Measurements from ENCODE around the gene IFT74. TPM values are rescaled to one million over a fixed set of nuclear protein-coding genes. Genes with fewer than 3 reads are reported as not detected.
A peak's percentile ranks its signal among the peaks of the same experiment; 100 is the strongest.

IFT74 gene
- total and polyA plus RNA-seq, 2 of the 13 experiments (the other 11 are each of a cell fraction or from before 2014, with no cell fraction given) = 4.2 to 12.3 TPM

DNA sequence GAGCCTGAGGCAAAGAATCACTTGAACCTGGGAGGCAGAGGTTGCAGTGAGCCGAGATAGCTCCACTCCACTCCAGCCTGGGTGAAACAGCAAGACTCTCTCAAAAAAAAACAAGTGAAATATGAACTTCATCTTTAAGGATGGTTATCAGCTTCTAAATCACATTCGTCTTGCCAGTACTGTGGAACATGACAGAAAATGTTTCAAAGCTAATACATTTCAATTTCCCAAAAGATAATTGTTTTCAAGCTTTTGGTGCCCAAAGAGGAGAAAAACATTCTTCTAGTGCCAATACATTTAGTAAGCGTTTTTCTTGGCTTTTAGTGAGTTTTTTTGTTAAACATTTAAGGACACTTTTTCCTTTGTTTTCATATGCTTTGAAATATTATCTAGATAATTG lies 4.4 kb upstream of the IFT74 start (continued):
- TF ChIP-seq SALL2 (CRISPR knock-in tag; IDR thresholded peaks at IDR 0.05) (no peak), AKAP8 (CRISPR knock-in tag; IDR thresholded peaks at IDR 0.05) (no peak), ZNF234 (CRISPR knock-in tag; conservative IDR thresholded peaks at IDR 0.05) (no peak), PRDM10 (CRISPR knock-in tag; IDR thresholded peaks at IDR 0.05; ENCODE audit: low read depth) (no peak), KLF9 (CRISPR knock-in tag; IDR thresholded peaks at IDR 0.05; ENCODE audit: low read depth) (no peak)

- intact Hi-C loops (cut with micrococcal nuclease; ENCODE audit: unreplicated experiment) = no loop called here
- Histone ChIP-seq H3K36me3 (replicated peaks in 1 of 2; ENCODE audit: control insufficient read depth in 1 of 2, insufficient read depth in 2 of 2, low read length in 2 of 2) (no peaks in the 10 kb centered on the region), H3K27ac (ENCODE audit: extremely low read length, insufficient read depth, low read length) (no peak overlapping the region), H2AFZ (ENCODE audit: low read length) (no peak overlapping the region), H3K9ac (ENCODE audit: insufficient read depth, low read depth, low read length) (no peak overlapping the region), H3K27me3 (ENCODE audit: control insufficient read depth in 1 of 2, insufficient read depth in 2 of 2, low read length in 2 of 2) (no peaks in the 10 kb centered on the region), H4K20me1 (ENCODE audit: insufficient read depth, low read length) (no peaks in the 10 kb centered on the region), H3K79me2 (ENCODE audit: insufficient read depth, low read length) (peaks cover 6% of the 10 kb centered on the region), H3K9me3 (ENCODE audit: low read length) (no peaks in the 10 kb centered on the region), H3K4me3 (replicated peaks in 1 of 3; ENCODE audit: insufficient read depth in 1 of 3, low read depth in 2 of 3, low read length in 3 of 3) (peak overlapping the region in 1 of 3 experiments; percentile 6; a peak in 1 of 6 replicates), H3K4me2 (ENCODE audit: low read depth, low read length) (peak overlapping the region; percentile 81), H3K4me1 (ENCODE audit: insufficient read depth, low read length) (peaks cover 37% of the 10 kb centered on the region)
- no TSS peak for BruUV-seq (replicated peaks)
- 32% methylated on average over 3 of the region's 3 CpGs for WGBS (ENCODE audit: low lambda C conversion rate)
- in situ Hi-C loops (cut with HindIII; ENCODE audit: extremely low pct_ligation_motif_present, low pct_unique_long_range_greater_than_20kb) = no loop called here
- no peak for DNase-seq (ENCODE audit: low spot score)
- ATAC-seq = no peak
- TF ChIP-seq ZNF615 (CRISPR knock-in tag; IDR thresholded peaks at IDR 0.05; ENCODE audit: borderline replicate concordance) (no peak), NPAS2 (CRISPR knock-in tag; IDR thresholded peaks at IDR 0.05; ENCODE audit: borderline replicate concordance) (no peak), SRF (IDR thresholded peaks at IDR 0.05; ENCODE audit: low read depth, low read length) (peak; percentile 58; the same call in 1 of the 2 replicates), ZNF326 (CRISPR knock-in tag; IDR thresholded peaks at IDR 0.05; ENCODE audit: borderline replicate concordance) (no peak), ZNF572 (CRISPR knock-in tag; IDR thresholded peaks at IDR 0.05) (no peak), ZNF549 (CRISPR knock-in tag; IDR thresholded peaks at IDR 0.05) (peak; percentile 68; the same call in 1 of the 2 replicates), TCF7 (IDR thresholded peaks at IDR 0.05; ENCODE audit: low read depth) (no peak), ZNF556 (CRISPR knock-in tag; IDR thresholded peaks at IDR 0.05; ENCODE audit: borderline replicate concordance) (no peak), ZNF772 (CRISPR knock-in tag; IDR thresholded peaks at IDR 0.05) (no peak), SMAD9 (CRISPR knock-in tag; IDR thresholded peaks at IDR 0.05) (no peak), ZBTB21 (CRISPR knock-in tag; IDR thresholded peaks at IDR 0.05) (no peak), FLYWCH1 (CRISPR knock-in tag; IDR thresholded peaks at IDR 0.05) (no peak)
- POLR2A ChIA-PET = interaction anchor here (1.1 to 3.1 kb wide), 2 partner anchors 10 to 61 kb away, joined by 3 to 24 read pairs; partner anchors contain the start of gene CAAP1
- no peak for FAIRE-seq
- CTCF ChIA-PET (ENCODE audit: low intra/inter-chr PET ratio, low total read pairs) = no interaction called here
Measured at GRCh38 chr9:26954050-26954508, 2.1 kb upstream of the IFT74 start.

Measured in HepG2 (cell line).